ENCODE measurements around the gene ARHGAP4.

Gene ARHGAP4

GRCh38 chrX:153866302-153867019 is 59.6 kb downstream of the ARHGAP4 start:
- Histone ChIP-seq H3K4me1 (ENCODE audit: control insufficient read depth, insufficient read depth, low read length) (no peaks in the 10 kb centered on the region), H3K27me3 (replicated peaks; ENCODE audit: control insufficient read depth, insufficient read depth, low read length) (peaks cover 43% of the 10 kb centered on the region), H3K36me3 (ENCODE audit: control insufficient read depth, insufficient read depth, low read length, severe bottlenecking) (no peaks in the 10 kb centered on the region), H3K9ac (ENCODE audit: low read length) (no peak overlapping the region), H3K4me3 (ENCODE audit: low read length) (no peak overlapping the region), H3K9me3 (ENCODE audit: control insufficient read depth, low read length) (no peaks in the 10 kb centered on the region)
- no peak for DNase-seq (ENCODE audit: low read depth)

DNA sequence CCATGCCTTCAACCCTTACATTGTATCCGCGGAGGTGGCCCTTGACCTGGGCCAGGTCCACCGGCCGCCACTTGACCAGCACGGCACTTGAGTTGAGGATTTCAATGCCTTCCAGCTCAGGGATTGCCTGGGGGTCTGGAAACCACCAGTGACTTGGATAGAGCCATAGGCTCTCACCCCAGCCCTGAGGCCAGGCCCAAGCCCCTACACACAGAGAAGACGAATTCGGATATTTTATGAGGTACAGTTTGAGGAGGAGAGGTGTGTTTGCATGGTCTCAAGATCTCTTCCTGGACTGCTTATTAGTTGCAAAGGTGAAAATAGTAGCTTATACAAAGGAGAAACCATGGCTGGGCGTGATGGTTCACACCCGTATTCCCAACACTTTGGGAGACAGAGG is 60.4 kb downstream of the ARHGAP4 start:
- no peak overlapping the region for H3K4me3 ChIP-seq (ENCODE audit: low read length)
- H3K9me3 ChIP-seq (ENCODE audit: control insufficient read depth, low read length) = no peaks in the 10 kb centered on the region
- H3K27me3 ChIP-seq (replicated peaks; ENCODE audit: control insufficient read depth, insufficient read depth, low read length) = peaks cover 40% of the 10 kb centered on the region
- no peaks in the 10 kb centered on the region for H3K36me3 ChIP-seq (ENCODE audit: control insufficient read depth, insufficient read depth, low read length, severe bottlenecking)
- DNase-seq (ENCODE audit: low read depth) = no peak
- H3K4me1 ChIP-seq (ENCODE audit: control insufficient read depth, insufficient read depth, low read length) = no peaks in the 10 kb centered on the region
- no peak overlapping the region for H3K9ac ChIP-seq (ENCODE audit: low read length)

GRCh38 chrX:153865321-153865580 is 60.8 kb downstream of the ARHGAP4 start:
- no peak overlapping the region for H3K9ac ChIP-seq (ENCODE audit: low read length)
- no peaks in the 10 kb centered on the region for H3K36me3 ChIP-seq (ENCODE audit: control insufficient read depth, insufficient read depth, low read length, severe bottlenecking)
- H3K9me3 ChIP-seq (ENCODE audit: control insufficient read depth, low read length) = no peaks in the 10 kb centered on the region
- H3K4me3 ChIP-seq (ENCODE audit: low read length) = no peak overlapping the region
- DNase-seq (ENCODE audit: low read depth) = no peak
- H3K27me3 ChIP-seq (replicated peaks; ENCODE audit: control insufficient read depth, insufficient read depth, low read length) = peaks cover 36% of the 10 kb centered on the region
- no peaks in the 10 kb centered on the region for H3K4me1 ChIP-seq (ENCODE audit: control insufficient read depth, insufficient read depth, low read length)

- Histone ChIP-seq H3K36me3 (ENCODE audit: control insufficient read depth, insufficient read depth, low read length, severe bottlenecking) (no peaks in the 10 kb centered on the region), H3K9me3 (ENCODE audit: control insufficient read depth, low read length) (no peaks in the 10 kb centered on the region), H3K27me3 (replicated peaks; ENCODE audit: control insufficient read depth, insufficient read depth, low read length) (peaks cover 38% of the 10 kb centered on the region), H3K4me3 (ENCODE audit: low read length) (no peak overlapping the region), H3K9ac (ENCODE audit: low read length) (no peak overlapping the region), H3K4me1 (ENCODE audit: control insufficient read depth, insufficient read depth, low read length) (no peaks in the 10 kb centered on the region)
- no peak for DNase-seq (ENCODE audit: low read depth)
Measured at GRCh38 chrX:153864561-153865320, 61.3 kb downstream of the ARHGAP4 start.

DNA sequence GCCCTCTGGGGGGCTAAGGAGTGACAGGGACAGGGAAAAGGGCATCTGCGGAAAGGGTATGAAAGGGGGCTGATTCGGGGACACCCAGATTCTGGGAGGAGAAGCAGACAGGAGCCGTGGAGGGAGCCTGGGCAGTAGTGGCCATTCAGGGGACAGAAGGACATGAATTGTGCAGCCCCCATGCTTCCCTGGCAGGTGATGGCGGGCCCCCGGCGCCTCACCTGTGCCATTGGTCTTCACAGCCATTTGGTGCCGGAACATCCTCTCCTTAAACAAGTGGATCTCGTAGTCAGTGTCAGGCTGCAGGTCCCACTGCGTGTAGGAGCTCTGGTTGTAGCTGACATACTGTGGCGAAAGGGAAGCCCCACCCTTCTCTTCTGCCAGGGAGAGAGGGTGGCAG is 62.0 kb downstream of the ARHGAP4 start:
- H3K4me1 ChIP-seq (ENCODE audit: control insufficient read depth, insufficient read depth, low read length) = no peaks in the 10 kb centered on the region
- no peak overlapping the region for H3K4me3 ChIP-seq (ENCODE audit: low read length)
- H3K9me3 ChIP-seq (ENCODE audit: control insufficient read depth, low read length) = no peaks in the 10 kb centered on the region
- no peak overlapping the region for H3K9ac ChIP-seq (ENCODE audit: low read length)
- H3K27me3 ChIP-seq (replicated peaks; ENCODE audit: control insufficient read depth, insufficient read depth, low read length) = peaks cover 41% of the 10 kb centered on the region
- no peaks in the 10 kb centered on the region for H3K36me3 ChIP-seq (ENCODE audit: control insufficient read depth, insufficient read depth, low read length, severe bottlenecking)
- no peak for DNase-seq (ENCODE audit: low read depth)

DNA sequence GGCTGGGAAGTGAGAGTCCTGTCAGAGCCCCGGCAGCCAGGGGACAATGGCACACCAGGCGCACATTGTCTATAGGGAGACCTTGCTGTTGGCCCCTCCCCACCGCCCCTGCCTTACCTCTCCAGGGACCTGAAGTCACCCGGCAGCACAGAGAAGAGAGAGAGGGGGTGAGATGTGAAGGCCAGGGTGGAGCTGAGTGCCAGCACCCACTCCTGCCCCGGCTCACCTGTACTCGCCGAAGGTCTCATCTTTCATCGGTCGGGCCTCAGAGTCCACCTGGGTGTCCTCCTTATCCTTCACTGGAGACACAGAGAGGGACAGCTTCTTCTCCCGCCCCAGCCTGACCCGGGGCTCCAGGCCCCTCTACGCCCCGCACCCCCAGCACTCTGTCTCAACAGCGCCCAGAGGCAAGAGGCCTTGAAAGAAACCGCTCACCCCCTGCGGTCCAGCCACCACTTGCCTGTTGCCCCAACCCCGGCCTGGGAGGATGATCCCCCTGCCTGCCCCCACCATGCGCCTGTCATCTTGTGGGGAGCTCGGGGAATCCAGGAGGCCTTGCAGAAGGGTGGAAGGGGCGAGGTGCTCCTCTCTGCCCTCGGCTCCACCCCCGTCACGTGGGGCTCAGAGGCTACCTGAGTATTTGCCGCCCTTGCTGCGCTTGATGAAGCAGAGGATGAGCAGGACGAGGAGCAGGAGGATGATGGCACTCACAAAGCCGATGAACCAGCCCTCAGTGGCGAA is 62.6 kb downstream of the ARHGAP4 start:
- H3K27me3 ChIP-seq (replicated peaks; ENCODE audit: control insufficient read depth, insufficient read depth, low read length) = peaks cover 47% of the 10 kb centered on the region
- no peak overlapping the region for H3K4me3 ChIP-seq (ENCODE audit: low read length)
- DNase-seq (ENCODE audit: low read depth) = no peak
- no peak overlapping the region for H3K9ac ChIP-seq (ENCODE audit: low read length)
- no peaks in the 10 kb centered on the region for H3K36me3 ChIP-seq (ENCODE audit: control insufficient read depth, insufficient read depth, low read length, severe bottlenecking)
- H3K4me1 ChIP-seq (ENCODE audit: control insufficient read depth, insufficient read depth, low read length) = no peaks in the 10 kb centered on the region
- H3K9me3 ChIP-seq (ENCODE audit: control insufficient read depth, low read length) = no peaks in the 10 kb centered on the region

GRCh38 chrX:153862369-153863250 is 63.5 kb downstream of the ARHGAP4 start:
- Histone ChIP-seq H3K36me3 (ENCODE audit: control insufficient read depth, insufficient read depth, low read length, severe bottlenecking) (no peaks in the 10 kb centered on the region), H3K4me1 (ENCODE audit: control insufficient read depth, insufficient read depth, low read length) (no peaks in the 10 kb centered on the region), H3K4me3 (ENCODE audit: low read length) (no peak overlapping the region), H3K9me3 (ENCODE audit: control insufficient read depth, low read length) (no peaks in the 10 kb centered on the region), H3K9ac (ENCODE audit: low read length) (no peak overlapping the region), H3K27me3 (replicated peaks; ENCODE audit: control insufficient read depth, insufficient read depth, low read length) (peaks cover 49% of the 10 kb centered on the region)
- no peak for DNase-seq (ENCODE audit: low read depth)

- Histone ChIP-seq H3K9me3 (ENCODE audit: control insufficient read depth, low read length) (no peaks in the 10 kb centered on the region), H3K9ac (ENCODE audit: low read length) (no peak overlapping the region), H3K4me3 (ENCODE audit: low read length) (no peak overlapping the region), H3K4me1 (ENCODE audit: control insufficient read depth, insufficient read depth, low read length) (no peaks in the 10 kb centered on the region), H3K36me3 (ENCODE audit: control insufficient read depth, insufficient read depth, low read length, severe bottlenecking) (no peaks in the 10 kb centered on the region), H3K27me3 (replicated peaks; ENCODE audit: control insufficient read depth, insufficient read depth, low read length) (peaks cover 48% of the 10 kb centered on the region)
- no peak for DNase-seq (ENCODE audit: low read depth)
Measured at GRCh38 chrX:153861733-153862310, 64.2 kb downstream of the ARHGAP4 start.

DNA sequence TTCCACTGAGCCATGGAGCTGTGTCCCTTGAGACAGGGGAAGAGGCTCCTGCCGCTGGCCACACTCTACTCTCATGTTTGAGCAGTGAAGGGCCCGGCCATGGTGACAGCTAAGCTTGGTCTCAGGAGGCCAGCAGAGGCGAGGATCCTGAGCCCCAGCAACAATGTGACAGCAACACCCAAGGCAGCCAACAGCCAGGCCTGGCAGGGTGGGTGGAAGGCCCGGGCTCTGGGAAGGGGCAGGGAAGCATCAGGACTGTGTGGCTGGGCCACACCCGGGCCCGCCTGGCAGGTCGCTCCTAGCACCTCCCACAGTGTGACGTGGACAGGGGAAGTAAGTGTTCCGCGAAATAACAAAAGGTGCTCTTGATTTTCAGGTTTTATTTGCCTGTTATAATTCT is 64.9 kb downstream of the ARHGAP4 start:
- no peaks in the 10 kb centered on the region for H3K4me1 ChIP-seq (ENCODE audit: control insufficient read depth, insufficient read depth, low read length)
- peaks cover 55% of the 10 kb centered on the region for H3K27me3 ChIP-seq (replicated peaks; ENCODE audit: control insufficient read depth, insufficient read depth, low read length)
- DNase-seq (ENCODE audit: low read depth) = no peak
- no peak overlapping the region for H3K4me3 ChIP-seq (ENCODE audit: low read length)
- no peak overlapping the region for H3K9ac ChIP-seq (ENCODE audit: low read length)
- no peaks in the 10 kb centered on the region for H3K36me3 ChIP-seq (ENCODE audit: control insufficient read depth, insufficient read depth, low read length, severe bottlenecking)
- H3K9me3 ChIP-seq (ENCODE audit: control insufficient read depth, low read length) = no peaks in the 10 kb centered on the region
